ENCODE measurements around the gene AATK.

GRCh38 chr17:81210466-81210865, 44.4 kb upstream of the AATK start:
- TF ChIP-seq POLR2A (IDR thresholded peaks at IDR 0.05) (no peak), EP300 (IDR thresholded peaks at IDR 0.05) (no peak), POLR2AphosphoS5 (IDR thresholded peaks at IDR 0.05) (no peak)
- TF ChIP-seq, protein P1, sequence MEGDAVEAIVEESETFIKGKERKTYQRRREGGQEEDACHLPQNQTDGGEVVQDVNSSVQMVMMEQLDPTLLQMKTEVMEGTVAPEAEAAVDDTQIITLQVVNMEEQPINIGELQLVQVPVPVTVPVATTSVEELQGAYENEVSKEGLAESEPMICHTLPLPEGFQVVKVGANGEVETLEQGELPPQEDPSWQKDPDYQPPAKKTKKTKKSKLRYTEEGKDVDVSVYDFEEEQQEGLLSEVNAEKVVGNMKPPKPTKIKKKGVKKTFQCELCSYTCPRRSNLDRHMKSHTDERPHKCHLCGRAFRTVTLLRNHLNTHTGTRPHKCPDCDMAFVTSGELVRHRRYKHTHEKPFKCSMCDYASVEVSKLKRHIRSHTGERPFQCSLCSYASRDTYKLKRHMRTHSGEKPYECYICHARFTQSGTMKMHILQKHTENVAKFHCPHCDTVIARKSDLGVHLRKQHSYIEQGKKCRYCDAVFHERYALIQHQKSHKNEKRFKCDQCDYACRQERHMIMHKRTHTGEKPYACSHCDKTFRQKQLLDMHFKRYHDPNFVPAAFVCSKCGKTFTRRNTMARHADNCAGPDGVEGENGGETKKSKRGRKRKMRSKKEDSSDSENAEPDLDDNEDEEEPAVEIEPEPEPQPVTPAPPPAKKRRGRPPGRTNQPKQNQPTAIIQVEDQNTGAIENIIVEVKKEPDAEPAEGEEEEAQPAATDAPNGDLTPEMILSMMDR (IDR thresholded peaks at IDR 0.05), result no peak

All from upper lobe of left lung (tissue), 4 donors.